ENCODE results near the gene SMPX.
"Not testable (repeated sequence)": the region's sequence is repeated elsewhere in the genome, so short reads cannot be mapped to it uniquely, and the experiment has no call there.

The SMPX gene

GRCh38 chrX:21757960-21758359 lies at the start of gene SMPX:
Gene SMPX (minus strand): TSS chrX:21758116. CDS start chrX:21754290, 3,826 bp downstream.
- DNase-seq (ENCODE audit: low spot score), result no peak

- no peak for DNase-seq (ENCODE audit: low spot score)
Measured at GRCh38 chrX:21806691-21807090, 48.8 kb upstream of the SMPX start.

GRCh38 chrX:21802839-21803238 lies 44.9 kb upstream of the SMPX start:
- DNase-seq (ENCODE audit: low spot score), result no peak

GRCh38 chrX:21802054-21802670 lies 44.2 kb upstream of the SMPX start:
- DNase-seq (ENCODE audit: low spot score), result no peak

- DNase-seq (ENCODE audit: low spot score), result no peak
Measured at GRCh38 chrX:21800344-21800770, 42.4 kb upstream of the SMPX start.

- DNase-seq (ENCODE audit: low spot score), result no peak
Measured at GRCh38 chrX:21799767-21800166, 41.9 kb upstream of the SMPX start.

GRCh38 chrX:21798677-21799219 lies 40.8 kb upstream of the SMPX start:
- no peak for DNase-seq (ENCODE audit: low spot score)

- no peak for DNase-seq (ENCODE audit: low spot score)
Measured at GRCh38 chrX:21781976-21782375, 24.1 kb upstream of the SMPX start.

- DNase-seq (ENCODE audit: low spot score), result no peak
Measured at GRCh38 chrX:21781525-21781924, 23.6 kb upstream of the SMPX start.

- DNase-seq (ENCODE audit: low spot score), result no peak
Measured at GRCh38 chrX:21779095-21779494, 21.2 kb upstream of the SMPX start.

- no peak for DNase-seq (ENCODE audit: low spot score)
Measured at GRCh38 chrX:21778236-21778635, 20.3 kb upstream of the SMPX start.

GRCh38 chrX:21775128-21775527 lies 17.2 kb upstream of the SMPX start:
- DNase-seq (ENCODE audit: low spot score), result not testable (repeated sequence)

- not testable (repeated sequence) for DNase-seq (ENCODE audit: low spot score)
Measured at GRCh38 chrX:21773036-21773435, 15.1 kb upstream of the SMPX start.

GRCh38 chrX:21770631-21771321 lies 12.9 kb upstream of the SMPX start:
- no peak for DNase-seq (ENCODE audit: low spot score)

- DNase-seq (ENCODE audit: low spot score), result no peak
Measured at GRCh38 chrX:21766101-21766500, 8.2 kb upstream of the SMPX start.

GRCh38 chrX:21764008-21764407 lies 6.1 kb upstream of the SMPX start:
- no peak for DNase-seq (ENCODE audit: low spot score)

- no peak for DNase-seq (ENCODE audit: low spot score)
Measured at GRCh38 chrX:21758488-21758887, 572 bp upstream of the SMPX start.

- no peak for DNase-seq (ENCODE audit: low spot score)
Measured at GRCh38 chrX:21756785-21757529, 959 bp downstream of the SMPX start.

GRCh38 chrX:21749924-21750323 lies 8.0 kb downstream of the SMPX start:
- no peak for DNase-seq (ENCODE audit: low spot score)

- no peak for DNase-seq (ENCODE audit: low spot score)
Measured at GRCh38 chrX:21748235-21748634, 9.7 kb downstream of the SMPX start.

GRCh38 chrX:21747558-21747957 lies 10.4 kb downstream of the SMPX start:
- no peak for DNase-seq (ENCODE audit: low spot score)

- DNase-seq (ENCODE audit: low spot score), result no peak
Measured at GRCh38 chrX:21745756-21746155, 12.2 kb downstream of the SMPX start.

GRCh38 chrX:21744721-21745120 lies 13.2 kb downstream of the SMPX start:
- no peak for DNase-seq (ENCODE audit: low spot score)

All from hematopoietic multipotent progenitor cell treated with erythropoietin and hydrocortisone succinate and interleukin-3 and kit ligand, for 17 days (in vitro differentiated cells).